ENCODE measurements around the gene OSBPL10.

The OSBPL10 gene

DNA sequence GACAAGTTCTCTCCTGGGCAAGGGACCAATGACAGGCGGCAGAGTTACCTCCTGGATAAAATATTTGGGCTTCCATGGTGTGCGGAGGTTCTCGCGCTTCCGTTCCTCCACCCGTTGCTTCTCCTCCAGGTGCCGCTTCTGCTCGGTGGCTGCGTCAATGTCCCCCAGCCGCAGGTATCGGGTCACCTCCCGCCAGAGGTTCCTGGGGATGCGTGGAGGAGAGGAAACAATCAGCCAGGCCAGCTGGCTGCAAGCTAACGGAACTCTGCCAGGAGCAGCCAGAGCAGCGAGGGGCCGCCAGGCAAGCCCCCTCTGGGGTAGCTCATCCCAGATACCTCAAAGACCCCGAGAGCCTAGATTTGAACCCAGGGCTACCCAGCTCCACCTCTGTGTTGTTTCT is 317.0 kb downstream of the OSBPL10 start:
- no peaks in the 10 kb centered on the region for H3K4me1 ChIP-seq (ENCODE audit: control insufficient read depth, insufficient read depth, low read length)
- no peaks in the 10 kb centered on the region for H3K27me3 ChIP-seq (ENCODE audit: control insufficient read depth in 1 of 2, insufficient read depth in 2 of 2, low read length in 2 of 2)
- H3K4me3 ChIP-seq (ENCODE audit: low read length in 2 of 2): no peak overlapping the region
- H3K27ac ChIP-seq (ENCODE audit: low read length): no peak overlapping the region
- no peaks in the 10 kb centered on the region for H3K36me3 ChIP-seq (ENCODE audit: control insufficient read depth in 2 of 2, insufficient read depth in 2 of 2, low read length in 2 of 2)
- no peak overlapping the region for H3K9ac ChIP-seq (ENCODE audit: low read length in 2 of 2)
- no peaks in the 10 kb centered on the region for H3K9me3 ChIP-seq (ENCODE audit: control insufficient read depth in 2 of 2, low read length in 2 of 2)

- H3K27me3 ChIP-seq (ENCODE audit: control insufficient read depth in 1 of 2, insufficient read depth in 2 of 2, low read length in 2 of 2): no peaks in the 10 kb centered on the region
- no peaks in the 10 kb centered on the region for H3K36me3 ChIP-seq (ENCODE audit: control insufficient read depth in 2 of 2, insufficient read depth in 2 of 2, low read length in 2 of 2)
- H3K9ac ChIP-seq (ENCODE audit: low read length in 2 of 2): no peak overlapping the region
- H3K4me3 ChIP-seq (ENCODE audit: low read length in 2 of 2): no peak overlapping the region
- no peak overlapping the region for H3K27ac ChIP-seq (ENCODE audit: low read length)
- no peaks in the 10 kb centered on the region for H3K4me1 ChIP-seq (ENCODE audit: control insufficient read depth, insufficient read depth, low read length)
- H3K9me3 ChIP-seq (ENCODE audit: control insufficient read depth in 2 of 2, low read length in 2 of 2): no peaks in the 10 kb centered on the region
These were observed 318.9 kb downstream of the OSBPL10 start for GRCh38 chr3:31661993-31662670.

GRCh38 chr3:31661286-31661685 is 319.8 kb downstream of the OSBPL10 start:
- no peak overlapping the region for H3K9ac ChIP-seq (ENCODE audit: low read length in 2 of 2)
- no peak overlapping the region for H3K27ac ChIP-seq (ENCODE audit: low read length)
- no peaks in the 10 kb centered on the region for H3K9me3 ChIP-seq (ENCODE audit: control insufficient read depth in 2 of 2, low read length in 2 of 2)
- H3K4me1 ChIP-seq (ENCODE audit: control insufficient read depth, insufficient read depth, low read length): no peaks in the 10 kb centered on the region
- no peaks in the 10 kb centered on the region for H3K27me3 ChIP-seq (ENCODE audit: control insufficient read depth in 1 of 2, insufficient read depth in 2 of 2, low read length in 2 of 2)
- H3K36me3 ChIP-seq (ENCODE audit: control insufficient read depth in 2 of 2, insufficient read depth in 2 of 2, low read length in 2 of 2): no peaks in the 10 kb centered on the region
- no peak overlapping the region for H3K4me3 ChIP-seq (ENCODE audit: low read length in 2 of 2)

GRCh38 chr3:31659246-31659645 is 321.8 kb downstream of the OSBPL10 start:
- H3K27ac ChIP-seq (ENCODE audit: low read length): no peak overlapping the region
- H3K9me3 ChIP-seq (ENCODE audit: control insufficient read depth in 2 of 2, low read length in 2 of 2): peaks cover 5 to 7% of the 10 kb centered on the region in 2 donors
- no peaks in the 10 kb centered on the region for H3K4me1 ChIP-seq (ENCODE audit: control insufficient read depth, insufficient read depth, low read length)
- no peaks in the 10 kb centered on the region for H3K36me3 ChIP-seq (ENCODE audit: control insufficient read depth in 2 of 2, insufficient read depth in 2 of 2, low read length in 2 of 2)
- no peak overlapping the region for H3K4me3 ChIP-seq (ENCODE audit: low read length in 2 of 2)
- H3K27me3 ChIP-seq (ENCODE audit: control insufficient read depth in 1 of 2, insufficient read depth in 2 of 2, low read length in 2 of 2): no peaks in the 10 kb centered on the region
- H3K9ac ChIP-seq (ENCODE audit: low read length in 2 of 2): no peak overlapping the region

DNA sequence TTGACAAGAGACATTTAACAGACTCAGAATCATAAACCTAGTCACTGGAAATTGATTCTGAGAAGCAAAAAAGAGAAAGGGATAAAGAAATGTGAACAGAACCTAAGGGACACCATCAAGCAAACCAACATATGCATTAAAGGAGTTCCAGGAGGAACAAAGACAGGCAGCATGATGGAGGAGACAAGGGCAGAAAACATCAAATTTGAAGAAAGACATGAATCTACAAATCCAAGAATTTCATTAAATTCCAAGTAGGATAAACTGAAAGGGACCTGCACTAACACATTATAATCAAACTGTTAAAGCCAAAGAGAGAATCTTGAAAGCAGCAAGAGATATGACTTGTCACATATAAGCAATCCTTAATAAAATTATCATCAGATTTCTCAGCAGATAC is 326.1 kb downstream of the OSBPL10 start:
- H3K36me3 ChIP-seq (ENCODE audit: control insufficient read depth in 2 of 2, insufficient read depth in 2 of 2, low read length in 2 of 2): no peaks in the 10 kb centered on the region
- H3K27me3 ChIP-seq (ENCODE audit: control insufficient read depth in 1 of 2, insufficient read depth in 2 of 2, low read length in 2 of 2): no peaks in the 10 kb centered on the region
- H3K4me3 ChIP-seq (ENCODE audit: low read length in 2 of 2): no peak overlapping the region
- H3K27ac ChIP-seq (ENCODE audit: low read length): no peak overlapping the region
- peaks cover 9 to 14% of the 10 kb centered on the region in 2 donors for H3K9me3 ChIP-seq (ENCODE audit: control insufficient read depth in 2 of 2, low read length in 2 of 2)
- no peak overlapping the region for H3K9ac ChIP-seq (ENCODE audit: low read length in 2 of 2)
- H3K4me1 ChIP-seq (ENCODE audit: control insufficient read depth, insufficient read depth, low read length): no peaks in the 10 kb centered on the region

GRCh38 chr3:31653464-31653863 is 327.6 kb downstream of the OSBPL10 start:
- peaks cover 9 to 14% of the 10 kb centered on the region in 2 donors for H3K9me3 ChIP-seq (ENCODE audit: control insufficient read depth in 2 of 2, low read length in 2 of 2)
- H3K27ac ChIP-seq (ENCODE audit: low read length): no peak overlapping the region

DNA sequence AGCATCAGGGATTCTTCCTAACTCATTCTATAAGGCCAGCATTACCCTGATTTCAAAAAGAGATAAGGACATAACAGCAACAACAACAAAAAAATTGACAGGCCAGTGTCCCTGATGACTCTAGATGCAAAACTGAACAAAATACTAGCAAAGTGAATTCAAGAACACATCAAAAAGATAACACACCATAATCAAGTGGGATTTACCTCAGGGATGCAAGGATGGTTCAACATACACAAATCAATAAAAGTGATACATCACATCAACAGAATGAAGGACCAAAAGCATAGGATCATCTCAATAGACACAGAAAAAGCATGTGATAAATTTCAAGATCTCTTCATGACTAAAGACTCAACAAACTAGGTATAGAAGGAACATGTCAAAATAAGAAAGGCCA is 328.8 kb downstream of the OSBPL10 start:
- Histone ChIP-seq H3K9me3 (ENCODE audit: control insufficient read depth in 2 of 2, low read length in 2 of 2) (peaks cover 9 to 14% of the 10 kb centered on the region in 2 donors), H3K27ac (ENCODE audit: low read length) (no peak overlapping the region), H3K4me3 (ENCODE audit: low read length in 2 of 2) (no peak overlapping the region), H3K27me3 (ENCODE audit: control insufficient read depth in 1 of 2, insufficient read depth in 2 of 2, low read length in 2 of 2) (no peaks in the 10 kb centered on the region), H3K4me1 (ENCODE audit: control insufficient read depth, insufficient read depth, low read length) (no peaks in the 10 kb centered on the region), H3K36me3 (ENCODE audit: control insufficient read depth in 2 of 2, insufficient read depth in 2 of 2, low read length in 2 of 2) (no peaks in the 10 kb centered on the region), H3K9ac (ENCODE audit: low read length in 2 of 2) (no peak overlapping the region)

More at GRCh38 chr3:31653464-31653863, 327.6 kb downstream of the OSBPL10 start:
- Histone ChIP-seq H3K27me3 (ENCODE audit: control insufficient read depth in 1 of 2, insufficient read depth in 2 of 2, low read length in 2 of 2) (no peaks in the 10 kb centered on the region), H3K4me1 (ENCODE audit: control insufficient read depth, insufficient read depth, low read length) (no peaks in the 10 kb centered on the region), H3K9ac (ENCODE audit: low read length in 2 of 2) (no peak overlapping the region), H3K36me3 (ENCODE audit: control insufficient read depth in 2 of 2, insufficient read depth in 2 of 2, low read length in 2 of 2) (no peaks in the 10 kb centered on the region), H3K4me3 (ENCODE audit: low read length in 2 of 2) (no peak overlapping the region)

DNA sequence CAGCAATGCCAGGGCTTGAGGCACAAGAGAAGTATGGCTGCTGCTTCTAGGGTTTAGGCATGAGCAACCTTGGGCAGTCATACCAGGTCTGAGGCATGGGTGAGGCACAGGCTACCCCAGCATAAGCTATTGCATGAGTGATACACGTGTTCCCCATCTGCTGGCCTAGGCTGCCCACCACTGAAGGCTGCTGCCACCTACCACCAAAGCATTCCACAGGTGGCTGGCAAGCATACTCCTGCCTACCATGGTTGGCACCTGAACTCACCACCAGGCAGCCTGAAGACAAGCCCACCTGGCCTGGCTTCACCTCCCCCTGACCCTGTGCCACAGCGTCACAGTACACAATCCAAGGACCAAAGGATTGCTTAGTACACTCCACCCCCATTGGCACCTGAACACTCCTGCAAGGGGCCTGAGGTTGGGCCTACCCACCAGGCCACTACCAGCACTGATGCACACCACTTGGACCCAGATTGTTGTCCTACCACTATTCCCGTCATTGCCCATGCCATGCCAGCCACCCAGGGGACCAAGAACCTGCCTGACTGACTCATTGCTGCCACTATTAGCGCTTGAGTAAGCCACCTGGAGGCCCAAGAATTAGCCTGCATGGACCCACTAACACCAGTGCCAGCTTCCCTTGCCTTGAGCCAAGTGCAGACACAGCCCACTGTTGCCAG is 332.6 kb downstream of the OSBPL10 start:
- H3K4me1 ChIP-seq (ENCODE audit: control insufficient read depth, insufficient read depth, low read length): no peaks in the 10 kb centered on the region
- H3K9ac ChIP-seq (ENCODE audit: low read length in 2 of 2): no peak overlapping the region
- no peak overlapping the region for H3K4me3 ChIP-seq (ENCODE audit: low read length in 2 of 2)
- H3K36me3 ChIP-seq (ENCODE audit: control insufficient read depth in 2 of 2, insufficient read depth in 2 of 2, low read length in 2 of 2): peaks cover 0 to 4% of the 10 kb centered on the region in 2 donors
- no peaks in the 10 kb centered on the region for H3K27me3 ChIP-seq (ENCODE audit: control insufficient read depth in 1 of 2, insufficient read depth in 2 of 2, low read length in 2 of 2)
- no peak overlapping the region for H3K27ac ChIP-seq (ENCODE audit: low read length)
- peaks cover 1 to 2% of the 10 kb centered on the region in 2 donors for H3K9me3 ChIP-seq (ENCODE audit: control insufficient read depth in 2 of 2, low read length in 2 of 2)

DNA sequence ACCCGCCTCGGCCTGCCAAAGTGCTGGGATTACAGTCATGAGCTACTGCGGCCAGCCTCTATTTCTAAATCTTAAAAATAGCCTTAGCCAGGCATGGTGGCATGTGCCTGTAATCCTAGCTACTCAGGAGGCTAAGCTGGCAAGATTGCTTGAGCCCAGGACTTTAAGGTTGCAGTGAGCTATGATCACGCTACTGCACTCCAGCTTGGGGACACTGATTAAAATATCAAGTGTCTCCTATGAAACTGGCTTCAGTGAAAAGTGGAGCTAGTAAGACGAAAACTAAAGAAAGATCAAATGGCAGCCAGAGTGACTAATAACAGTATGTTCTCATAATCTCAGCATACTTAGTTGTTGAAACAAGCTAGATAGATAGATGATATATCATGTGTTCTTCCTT is 335.8 kb downstream of the OSBPL10 start:
- Histone ChIP-seq H3K9me3 (ENCODE audit: control insufficient read depth in 2 of 2, low read length in 2 of 2) (no peaks in the 10 kb centered on the region), H3K9ac (ENCODE audit: low read length in 2 of 2) (no peak overlapping the region), H3K4me1 (ENCODE audit: control insufficient read depth, insufficient read depth, low read length) (no peaks in the 10 kb centered on the region), H3K4me3 (ENCODE audit: low read length in 2 of 2) (no peak overlapping the region), H3K36me3 (ENCODE audit: control insufficient read depth in 2 of 2, insufficient read depth in 2 of 2, low read length in 2 of 2) (peaks cover 0 to 4% of the 10 kb centered on the region in 2 donors), H3K27ac (ENCODE audit: low read length) (no peak overlapping the region), H3K27me3 (ENCODE audit: control insufficient read depth in 1 of 2, insufficient read depth in 2 of 2, low read length in 2 of 2) (no peaks in the 10 kb centered on the region)

GRCh38 chr3:31639828-31640227 is 341.2 kb downstream of the OSBPL10 start:
- Histone ChIP-seq H3K27ac (ENCODE audit: low read length) (no peak overlapping the region), H3K36me3 (ENCODE audit: control insufficient read depth in 2 of 2, insufficient read depth in 2 of 2, low read length in 2 of 2) (no peaks in the 10 kb centered on the region), H3K9ac (ENCODE audit: low read length in 2 of 2) (no peak overlapping the region), H3K4me1 (ENCODE audit: control insufficient read depth, insufficient read depth, low read length) (no peaks in the 10 kb centered on the region), H3K4me3 (ENCODE audit: low read length in 2 of 2) (no peak overlapping the region), H3K9me3 (ENCODE audit: control insufficient read depth in 2 of 2, low read length in 2 of 2) (no peaks in the 10 kb centered on the region), H3K27me3 (ENCODE audit: control insufficient read depth in 1 of 2, insufficient read depth in 2 of 2, low read length in 2 of 2) (no peaks in the 10 kb centered on the region)
